Muscle layer of colon (tissue), 2 donors: ENCODE data around the gene NUB1.

ENCODE experiments used
- H3K27ac ChIP-seq: one replicate; pipeline ENCODE4 v1.7.0; 2013; ENCODE audit warnings: low read depth, mild to moderate bottlenecking, low read length, moderate library complexity
- H3K27me3 ChIP-seq, 2 donors: one replicate each; pipeline ENCODE4 v1.7.0; 2013; ENCODE audit warnings: low read length in 2 of 2, mild to moderate bottlenecking in 2 of 2; ENCODE audit not compliant: insufficient read depth in 2 of 2, control insufficient read depth in 1 of 2
- H3K36me3 ChIP-seq: one replicate; pipeline ENCODE4 v1.7.0; 2013; ENCODE audit warnings: mild to moderate bottlenecking, low read length; ENCODE audit not compliant: insufficient read depth
- H3K4me1 ChIP-seq: one replicate; pipeline ENCODE4 v1.7.0; 2013; ENCODE audit warnings: mild to moderate bottlenecking, low read length; ENCODE audit not compliant: insufficient read depth
- H3K4me3 ChIP-seq, 2 donors: one replicate each; pipeline ENCODE4 v1.7.0; 2013; ENCODE audit warnings: low read length in 2 of 2, low read depth in 1 of 2, mild to moderate bottlenecking in 1 of 2, moderate library complexity in 1 of 2
- H3K9ac ChIP-seq: one replicate; pipeline ENCODE4 v1.7.0; 2013; ENCODE audit warnings: low read length
- H3K9me3 ChIP-seq: one replicate; pipeline ENCODE4 v1.7.0; 2013; ENCODE audit warnings: mild to moderate bottlenecking, low read length
- donor health status: abdominal sarcoma.
- donor health status: Adenocarcinoma of cecum.

NUB1 gene

DNA sequence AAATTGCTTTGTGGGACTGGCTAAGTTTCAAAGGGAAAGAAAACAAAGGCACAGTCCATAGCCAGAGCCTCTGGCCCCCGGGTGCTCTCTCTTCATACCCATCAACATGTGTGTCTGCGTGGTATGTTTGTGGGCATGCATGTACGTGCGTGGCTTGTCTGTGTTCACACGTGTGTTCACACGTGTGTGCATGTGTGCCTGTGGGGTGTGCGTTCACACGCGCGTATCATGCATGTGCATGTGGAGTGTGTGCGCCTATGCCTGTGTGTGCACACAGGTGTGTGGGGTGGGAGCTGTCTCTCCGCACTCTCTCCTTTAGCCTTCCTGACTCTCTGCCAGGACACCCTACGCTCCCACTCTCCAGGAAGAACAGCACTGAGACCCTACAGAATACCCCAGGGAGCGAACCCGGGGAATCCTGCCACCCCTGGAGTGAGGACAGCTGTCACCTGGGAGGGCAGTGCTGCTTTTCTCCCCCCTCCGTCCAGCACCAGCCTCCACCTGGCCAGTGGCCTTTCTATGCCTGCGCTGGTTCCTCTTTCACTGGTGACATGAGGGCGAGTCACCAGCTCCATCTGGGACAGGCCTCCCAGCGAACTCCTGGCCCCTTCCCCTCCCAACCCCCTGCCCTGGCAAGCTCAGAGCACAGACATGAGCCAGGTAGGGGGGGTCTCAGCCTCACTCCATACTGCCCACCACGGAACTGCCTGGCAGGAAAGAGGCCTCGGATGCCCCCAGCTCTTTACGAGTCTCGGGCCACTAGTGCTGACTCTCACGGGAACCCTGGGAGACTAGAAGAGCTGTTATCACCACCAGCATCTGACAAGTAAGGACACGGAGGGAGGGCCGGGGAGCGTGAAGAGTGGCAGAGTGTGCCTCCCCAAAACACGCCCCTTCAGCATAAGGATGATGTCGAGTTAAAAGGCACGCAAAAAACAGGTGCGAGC lies 51.7 kb downstream of the NUB1 start:
- H3K9ac ChIP-seq: no peak overlapping the region
- H3K4me3 ChIP-seq: no peak overlapping the region
- H3K27ac ChIP-seq: no peak overlapping the region
- H3K4me1 ChIP-seq: no peaks in the 10 kb centered on the region
- H3K27me3 ChIP-seq: no peaks in the 10 kb centered on the region
- H3K36me3 ChIP-seq: no peaks in the 10 kb centered on the region
- no peaks in the 10 kb centered on the region for H3K9me3 ChIP-seq

DNA sequence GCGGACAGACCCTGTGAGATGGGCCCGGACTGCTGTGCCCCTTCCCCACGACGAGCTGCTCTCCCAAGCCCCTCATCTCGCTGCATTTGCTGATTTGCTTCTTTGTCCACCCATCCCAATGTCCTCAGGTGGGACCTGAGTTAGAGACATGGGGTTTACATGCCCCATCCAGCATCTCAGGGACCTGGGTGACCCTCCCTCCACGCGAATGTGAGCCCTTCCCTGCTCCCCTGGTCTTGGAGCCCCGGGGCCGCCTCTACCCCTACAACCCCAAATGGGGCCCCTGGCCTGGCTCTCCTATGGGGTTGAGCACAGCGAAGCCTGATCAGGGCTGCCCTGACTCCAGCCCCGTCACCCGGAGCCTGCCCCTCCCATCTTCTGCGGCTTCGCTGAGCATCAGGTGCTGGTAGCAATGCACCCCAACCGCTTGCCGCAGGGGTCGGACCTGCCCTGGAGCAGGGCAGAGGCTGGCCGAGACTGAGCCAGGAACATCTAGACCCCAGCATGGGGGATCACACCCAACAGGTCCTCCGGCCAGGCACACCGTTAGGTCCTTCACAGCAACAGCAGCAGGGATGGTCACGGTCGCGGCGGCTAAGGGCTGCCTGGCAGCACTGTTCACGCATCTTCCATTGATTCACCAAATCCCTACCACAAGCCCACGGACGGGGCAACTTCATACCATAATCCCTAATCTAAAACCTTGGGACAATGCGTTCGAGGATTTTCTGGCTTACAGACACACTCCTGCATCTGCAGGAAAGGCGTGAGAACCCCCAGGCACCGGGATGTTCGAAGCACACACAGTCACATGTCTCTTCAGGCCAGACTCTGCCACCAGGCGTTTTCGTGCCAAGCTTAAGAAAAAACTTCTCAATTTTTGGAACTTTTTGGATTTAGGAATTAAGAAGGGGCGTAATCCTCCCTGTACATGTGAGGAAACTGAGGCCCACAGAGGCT lies 52.7 kb downstream of the NUB1 start:
- Histone ChIP-seq H3K4me3 (no peak overlapping the region), H3K36me3 (no peaks in the 10 kb centered on the region), H3K4me1 (no peaks in the 10 kb centered on the region), H3K9me3 (no peaks in the 10 kb centered on the region), H3K27ac (no peak overlapping the region), H3K27me3 (no peaks in the 10 kb centered on the region), H3K9ac (no peak overlapping the region)

DNA sequence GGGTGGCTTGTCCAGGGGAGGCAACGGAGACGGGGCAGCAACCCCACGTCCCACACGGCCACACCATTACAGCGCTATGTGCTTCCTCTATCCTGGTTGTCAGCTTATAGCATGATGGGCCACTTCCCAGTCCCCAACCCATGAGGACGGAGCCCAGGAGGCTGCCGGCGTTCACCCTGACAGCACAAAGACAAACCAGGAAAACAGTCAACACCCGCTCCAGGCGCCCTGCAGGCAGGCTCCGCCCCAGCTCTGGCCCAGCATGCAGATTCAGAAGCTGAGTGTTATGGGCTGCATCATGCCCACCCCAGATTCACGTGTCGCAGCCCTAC lies 53.4 kb downstream of the NUB1 start:
- no peak overlapping the region for H3K27ac ChIP-seq
- H3K27me3 ChIP-seq: no peaks in the 10 kb centered on the region
- no peaks in the 10 kb centered on the region for H3K4me1 ChIP-seq
- H3K36me3 ChIP-seq: no peaks in the 10 kb centered on the region
- no peaks in the 10 kb centered on the region for H3K9me3 ChIP-seq
- H3K4me3 ChIP-seq: no peak overlapping the region
- H3K9ac ChIP-seq: no peak overlapping the region

DNA sequence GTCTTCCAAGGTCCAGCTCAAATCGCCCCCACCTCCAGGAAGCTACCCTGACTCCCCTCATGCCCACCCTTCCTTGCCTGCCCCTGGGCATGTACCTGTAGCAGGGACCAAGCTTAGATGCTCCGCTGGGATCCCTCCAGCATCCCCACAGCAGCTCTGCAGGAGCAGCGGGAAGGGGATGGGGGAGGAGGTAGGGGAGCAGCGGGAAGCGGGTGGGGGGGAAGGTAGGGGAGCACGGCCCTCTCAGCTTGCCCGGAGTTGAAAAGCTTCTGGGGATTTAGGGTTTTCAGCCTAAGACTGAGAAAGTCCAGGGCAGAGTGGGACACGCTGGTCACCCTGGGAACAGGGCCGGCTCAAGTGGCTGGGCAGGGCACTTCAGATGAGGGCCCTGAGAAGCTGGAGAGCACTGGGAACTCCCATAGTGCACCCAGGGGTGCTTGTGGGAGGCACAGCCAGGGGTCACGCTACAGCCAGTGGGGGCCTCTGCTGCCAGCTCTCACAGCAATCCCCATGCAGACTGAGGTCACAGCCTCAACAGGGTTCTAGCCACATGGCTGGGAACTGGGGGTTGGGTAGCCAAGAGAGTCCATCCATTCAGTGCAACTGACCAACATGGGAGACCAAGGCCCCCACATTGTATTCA lies 54.8 kb downstream of the NUB1 start:
- Histone ChIP-seq H3K27ac (no peak overlapping the region), H3K9ac (no peak overlapping the region), H3K27me3 (no peaks in the 10 kb centered on the region), H3K9me3 (no peaks in the 10 kb centered on the region), H3K4me3 (no peak overlapping the region), H3K36me3 (no peaks in the 10 kb centered on the region), H3K4me1 (no peaks in the 10 kb centered on the region)

DNA sequence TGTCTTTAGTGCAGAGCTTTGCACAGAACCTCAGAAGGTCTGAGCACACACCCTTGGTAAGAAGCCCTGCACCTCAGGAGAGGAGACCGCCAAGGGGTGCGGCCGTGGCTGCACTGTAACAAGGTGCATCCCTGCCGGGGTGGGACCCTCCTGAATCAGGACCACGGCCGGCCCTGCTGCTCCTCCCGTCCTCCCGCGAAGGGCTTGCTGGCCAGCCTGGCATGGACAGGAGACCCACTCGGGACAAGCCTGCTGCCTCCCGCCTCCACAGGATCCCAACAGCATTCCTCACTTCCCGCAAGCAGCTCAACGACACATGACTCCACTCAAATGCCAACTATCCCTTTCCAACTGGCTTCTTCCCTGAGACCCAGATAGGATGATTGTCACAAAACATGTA lies 55.4 kb downstream of the NUB1 start:
- Histone ChIP-seq H3K27ac (no peak overlapping the region), H3K4me3 (no peak overlapping the region), H3K27me3 (no peaks in the 10 kb centered on the region), H3K36me3 (no peaks in the 10 kb centered on the region), H3K9me3 (no peaks in the 10 kb centered on the region), H3K4me1 (no peaks in the 10 kb centered on the region), H3K9ac (no peak overlapping the region)

DNA sequence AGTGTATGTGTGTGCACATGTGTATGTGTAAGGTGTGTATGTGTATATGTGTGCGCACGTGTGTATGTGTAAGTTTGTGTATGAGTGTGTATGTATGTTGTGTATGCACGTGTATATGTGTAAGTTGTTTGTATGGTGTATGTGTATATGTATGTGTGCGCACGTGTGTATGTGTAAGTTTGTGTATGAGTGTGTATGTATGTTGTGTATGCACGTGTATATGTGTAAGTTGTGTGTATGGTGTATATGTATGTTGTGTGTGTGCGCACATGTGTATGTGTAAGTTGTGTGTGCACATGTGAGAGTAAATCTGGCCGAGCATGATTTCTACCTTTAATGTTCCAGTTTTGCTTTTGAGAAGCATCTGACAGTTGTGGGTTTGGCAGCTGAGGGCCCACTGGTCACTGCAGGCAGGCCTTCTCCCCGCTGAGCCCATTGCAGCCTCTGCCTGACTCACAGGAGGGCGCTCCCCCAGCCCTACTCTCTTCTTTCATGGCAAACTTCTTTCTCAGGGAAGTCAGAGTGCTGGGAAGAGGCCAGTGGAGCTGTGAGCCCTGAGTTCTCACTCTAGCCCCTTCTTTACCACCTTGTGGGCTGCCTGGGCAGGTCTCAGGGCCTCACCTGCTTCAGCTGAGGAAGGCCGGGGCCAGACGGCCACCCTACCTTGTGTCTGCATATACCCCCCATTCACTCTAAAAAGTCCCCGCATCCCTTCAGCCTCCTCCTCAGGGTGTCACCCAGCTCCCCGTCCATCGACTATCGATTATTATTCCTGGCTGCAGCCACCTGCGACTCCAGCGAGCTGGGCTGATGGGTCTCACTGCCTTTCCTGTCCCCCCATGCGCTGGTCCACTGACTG lies 57.1 kb downstream of the NUB1 start:
- Histone ChIP-seq H3K27me3 (no peaks in the 10 kb centered on the region), H3K4me1 (peaks cover 4% of the 10 kb centered on the region), H3K27ac (no peak overlapping the region), H3K9ac (no peak overlapping the region), H3K9me3 (no peaks in the 10 kb centered on the region), H3K36me3 (no peaks in the 10 kb centered on the region), H3K4me3 (no peak overlapping the region)

DNA sequence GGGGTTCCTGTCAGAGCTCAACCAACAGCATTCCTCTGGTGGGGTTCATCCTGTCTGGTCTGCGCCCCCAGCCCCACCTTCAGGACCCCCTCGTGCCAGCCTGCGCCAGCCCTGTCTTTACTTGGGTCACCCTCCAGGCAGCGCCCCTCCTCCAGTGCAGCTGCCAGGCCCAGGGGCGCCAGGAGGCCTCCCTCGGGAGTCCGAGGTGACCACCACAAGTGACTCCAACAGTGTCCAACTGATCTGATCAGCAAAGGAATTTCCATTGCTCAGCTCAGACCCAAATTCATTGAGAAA lies 57.6 kb downstream of the NUB1 start:
- Histone ChIP-seq H3K9ac (no peak overlapping the region), H3K4me3 (no peak overlapping the region), H3K27me3 (no peaks in the 10 kb centered on the region), H3K4me1 (peaks cover 6% of the 10 kb centered on the region), H3K9me3 (no peaks in the 10 kb centered on the region), H3K36me3 (no peaks in the 10 kb centered on the region), H3K27ac (no peak overlapping the region)

DNA sequence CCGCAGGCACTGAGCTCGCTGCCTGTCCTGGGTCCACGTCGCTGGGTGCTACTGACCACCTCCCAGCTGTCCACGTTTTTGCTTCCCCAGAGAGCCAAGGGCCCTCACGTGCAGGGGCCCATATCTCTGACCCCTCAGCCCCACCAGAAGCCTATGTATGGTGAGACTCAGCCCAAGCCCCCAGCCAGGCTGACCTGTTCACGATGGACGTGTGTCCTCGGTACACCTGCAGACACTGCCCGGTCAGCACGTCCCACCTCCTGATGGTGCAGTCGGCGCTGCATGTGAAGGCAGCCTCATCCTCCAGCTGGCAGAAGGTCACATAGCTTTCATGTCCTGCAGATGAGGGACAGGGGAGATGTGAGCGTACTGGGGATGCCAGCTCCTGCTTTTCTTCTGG lies 58.3 kb downstream of the NUB1 start:
- H3K36me3 ChIP-seq: no peaks in the 10 kb centered on the region
- H3K9me3 ChIP-seq: no peaks in the 10 kb centered on the region
- H3K27ac ChIP-seq: no peak overlapping the region
- peaks cover 6% of the 10 kb centered on the region for H3K4me1 ChIP-seq
- H3K4me3 ChIP-seq: no peak overlapping the region
- H3K27me3 ChIP-seq: no peaks in the 10 kb centered on the region
- no peak overlapping the region for H3K9ac ChIP-seq

DNA sequence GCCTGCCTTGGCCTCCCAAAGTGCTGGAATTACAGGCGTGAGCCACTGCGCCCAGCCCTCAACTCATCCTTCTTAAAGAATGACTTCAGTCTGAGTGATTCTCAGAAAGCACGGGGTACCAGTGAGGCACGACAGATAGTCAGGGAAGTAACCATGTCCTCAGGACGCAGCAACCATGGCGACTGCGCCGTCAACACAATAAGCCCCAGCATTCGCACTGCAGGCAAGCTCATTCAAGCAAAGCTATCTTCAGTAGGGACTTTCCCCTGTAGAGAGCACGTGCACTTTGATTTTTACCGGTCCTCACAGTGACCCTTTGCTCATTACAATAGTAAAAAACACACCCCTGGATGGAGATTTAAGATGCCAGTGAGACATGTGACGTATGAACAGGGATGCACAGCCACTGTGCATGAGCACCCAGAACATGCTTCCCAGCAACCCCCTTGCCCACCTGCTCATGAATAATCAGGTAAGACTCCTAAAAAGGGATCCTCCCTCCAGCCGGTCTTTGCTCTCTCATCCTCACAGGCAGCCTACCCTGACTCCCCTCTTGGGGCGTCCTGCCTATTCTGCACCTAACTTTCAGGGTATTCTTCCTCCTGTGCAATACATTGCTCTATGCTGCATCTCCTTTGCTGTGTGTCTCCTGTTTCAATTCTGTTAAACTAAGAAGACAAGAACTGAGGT lies 59.2 kb downstream of the NUB1 start:
- Histone ChIP-seq H3K27ac (no peak overlapping the region), H3K36me3 (no peaks in the 10 kb centered on the region), H3K9me3 (no peaks in the 10 kb centered on the region), H3K4me1 (peaks cover 6% of the 10 kb centered on the region), H3K9ac (no peak overlapping the region), H3K27me3 (no peaks in the 10 kb centered on the region), H3K4me3 (no peak overlapping the region)

DNA sequence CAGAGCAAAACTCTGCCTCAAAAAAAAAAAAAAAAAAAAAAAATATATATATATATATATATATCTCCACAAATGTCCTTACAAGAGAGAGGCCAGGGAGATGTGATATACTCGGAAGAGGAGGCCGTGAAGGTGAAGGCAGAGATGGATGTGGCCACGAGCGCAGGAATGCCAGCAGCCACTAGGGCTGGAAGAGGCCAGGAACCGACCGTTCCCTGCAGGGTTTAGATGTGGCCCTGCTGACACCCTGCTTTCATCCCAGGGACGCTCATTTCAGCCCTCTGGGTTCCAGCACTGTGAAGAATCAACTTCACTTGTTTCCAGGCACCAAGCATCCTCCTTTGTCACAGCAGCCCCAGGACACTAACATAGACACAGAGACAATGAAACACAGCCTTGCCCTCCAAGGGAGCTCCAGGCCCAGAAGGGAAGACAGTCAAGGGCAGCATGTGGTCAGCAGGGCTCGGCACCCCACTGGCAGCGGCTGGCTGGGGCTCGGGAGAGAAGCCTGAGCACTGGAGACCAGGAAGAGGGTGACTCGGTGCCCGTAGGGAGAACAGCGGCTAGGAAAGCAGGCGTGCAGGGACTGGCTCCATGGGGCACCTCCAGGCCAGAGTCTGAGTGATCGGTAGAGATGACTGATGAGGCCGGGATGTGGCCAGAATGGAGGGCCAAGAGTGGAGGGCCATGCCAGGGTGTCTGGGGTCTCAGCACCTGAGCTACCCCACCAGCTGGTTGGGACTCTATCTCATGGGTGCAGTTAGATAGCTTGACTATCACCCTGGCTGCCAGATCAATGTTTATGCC lies 60.6 kb downstream of the NUB1 start:
- no peaks in the 10 kb centered on the region for H3K9me3 ChIP-seq
- H3K4me3 ChIP-seq: no peak overlapping the region
- no peak overlapping the region for H3K9ac ChIP-seq
- no peaks in the 10 kb centered on the region for H3K36me3 ChIP-seq
- no peaks in the 10 kb centered on the region for H3K27me3 ChIP-seq
- H3K27ac ChIP-seq: no peak overlapping the region
- peaks cover 6% of the 10 kb centered on the region for H3K4me1 ChIP-seq
